Measurements from ENCODE around the gene OARD1.

DNA sequence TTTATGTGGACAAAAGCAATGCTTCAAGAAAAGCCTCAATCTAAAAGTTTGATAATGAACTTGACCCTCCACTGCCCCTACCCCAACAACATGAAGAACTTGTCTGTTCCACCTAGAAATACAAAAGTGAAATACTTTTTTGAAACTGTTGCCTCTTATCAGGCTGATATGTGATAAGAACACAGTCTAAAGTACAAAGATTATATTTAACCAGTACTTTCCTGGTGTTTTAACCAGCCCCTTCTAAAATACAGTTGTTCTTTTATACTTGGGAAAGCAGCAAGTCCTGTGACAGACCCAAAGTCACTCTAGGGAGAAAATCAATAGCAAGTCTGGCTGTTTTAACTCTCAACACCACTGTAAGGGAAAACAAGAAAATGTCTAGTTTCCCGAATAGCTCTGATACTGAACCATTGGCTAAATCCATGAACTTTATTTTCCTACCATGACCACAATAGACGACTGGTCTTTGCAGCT lies 6.6 kb downstream of the OARD1 start:
- TF ChIP-seq EZH2 (IDR thresholded peaks at IDR 0.05; ENCODE audit: insufficient read depth, low read length) (no peak), CTCF (IDR thresholded peaks at IDR 0.05; ENCODE audit: insufficient read depth, low read depth, low read length) (no peak)
